ENCODE measurements around the gene VRK1.

Gene VRK1

GRCh38 chr14:96926001-96926400, 128.8 kb downstream of the VRK1 start:
- DNase-seq, result no peak

GRCh38 chr14:96928779-96929380, 131.7 kb downstream of the VRK1 start:
- DNase-seq, result no peak

DNA sequence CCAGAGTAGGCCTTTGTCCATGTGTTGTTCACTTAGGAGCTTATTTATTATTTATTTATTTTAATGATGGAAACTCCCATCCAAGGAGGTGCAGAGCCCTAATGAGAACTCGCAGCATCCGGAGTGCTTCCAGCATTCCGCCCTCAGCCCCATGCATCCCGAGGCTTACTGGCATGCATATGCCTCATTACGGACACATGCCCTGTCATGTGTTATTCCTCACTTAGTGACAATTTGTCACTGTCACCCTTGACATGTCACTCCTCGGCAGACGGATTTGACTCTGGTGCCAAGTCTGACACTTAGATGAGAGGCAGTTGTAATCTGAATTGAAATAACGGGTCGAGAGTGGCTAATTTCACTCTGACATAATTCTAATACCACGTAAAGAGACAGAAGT, 132.8 kb downstream of the VRK1 start:
- DNase-seq, result no peak

GRCh38 chr14:96930526-96930925, 133.3 kb downstream of the VRK1 start:
- no peak for DNase-seq
